C4-2B (cell line): ENCODE results near the gene CHID1.

ENCODE experiments used
- ZFX ChIP-seq: fragments of 450-650 bp; IDR thresholded peaks from 2 replicates; pipeline ENCODE4 v1.6.1; 2017
- TF ChIP-seq, protein P1 (sequence below): fragments of 450-650 bp; conservative IDR thresholded peaks from 2 replicates; pipeline ENCODE4 v1.5.1; 2017; ENCODE audit warnings: mild to moderate bottlenecking

GRCh38 chr11:936199-936598 is 25.6 kb upstream of the CHID1 start:
- TF ChIP-seq, protein P1, sequence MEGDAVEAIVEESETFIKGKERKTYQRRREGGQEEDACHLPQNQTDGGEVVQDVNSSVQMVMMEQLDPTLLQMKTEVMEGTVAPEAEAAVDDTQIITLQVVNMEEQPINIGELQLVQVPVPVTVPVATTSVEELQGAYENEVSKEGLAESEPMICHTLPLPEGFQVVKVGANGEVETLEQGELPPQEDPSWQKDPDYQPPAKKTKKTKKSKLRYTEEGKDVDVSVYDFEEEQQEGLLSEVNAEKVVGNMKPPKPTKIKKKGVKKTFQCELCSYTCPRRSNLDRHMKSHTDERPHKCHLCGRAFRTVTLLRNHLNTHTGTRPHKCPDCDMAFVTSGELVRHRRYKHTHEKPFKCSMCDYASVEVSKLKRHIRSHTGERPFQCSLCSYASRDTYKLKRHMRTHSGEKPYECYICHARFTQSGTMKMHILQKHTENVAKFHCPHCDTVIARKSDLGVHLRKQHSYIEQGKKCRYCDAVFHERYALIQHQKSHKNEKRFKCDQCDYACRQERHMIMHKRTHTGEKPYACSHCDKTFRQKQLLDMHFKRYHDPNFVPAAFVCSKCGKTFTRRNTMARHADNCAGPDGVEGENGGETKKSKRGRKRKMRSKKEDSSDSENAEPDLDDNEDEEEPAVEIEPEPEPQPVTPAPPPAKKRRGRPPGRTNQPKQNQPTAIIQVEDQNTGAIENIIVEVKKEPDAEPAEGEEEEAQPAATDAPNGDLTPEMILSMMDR = no peak
- no peak for TF ChIP-seq ZFX
